Measurements from ENCODE around the gene NFATC1. TPM values are rescaled to one million over a fixed set of nuclear protein-coding genes. Genes with fewer than 3 reads are reported as not detected.

The NFATC1 gene
- total RNA-seq, 4 donors from 2014 or later, result 7.1 to 74.7 (median 28.4) TPM

DNA sequence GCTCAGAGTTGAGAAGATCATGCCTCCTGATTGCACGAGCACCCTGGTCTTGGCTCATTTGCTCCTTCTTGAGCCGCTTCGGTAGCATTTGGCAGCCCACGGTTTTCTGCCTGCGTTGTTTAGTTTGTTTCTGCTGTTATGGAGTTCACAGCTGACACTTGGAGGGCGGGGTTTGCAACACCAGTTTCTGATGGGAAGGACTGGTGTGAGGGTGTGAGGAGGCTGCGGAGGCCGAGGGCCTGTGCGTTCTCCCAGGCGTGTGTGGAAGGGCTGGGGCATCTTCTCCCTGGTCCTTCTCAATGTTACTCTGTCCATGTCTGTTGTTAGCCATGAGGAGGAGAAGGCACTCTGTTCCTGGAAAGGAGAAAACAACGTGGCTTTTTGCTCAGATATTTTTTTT lies 22.9 kb downstream of the NFATC1 start:
- ATAC-seq, result no peak
- DNase-seq, result no peak
- H3K4me1 ChIP-seq, result peaks cover 15 to 39% of the 10 kb centered on the region in 2 donors

DNA sequence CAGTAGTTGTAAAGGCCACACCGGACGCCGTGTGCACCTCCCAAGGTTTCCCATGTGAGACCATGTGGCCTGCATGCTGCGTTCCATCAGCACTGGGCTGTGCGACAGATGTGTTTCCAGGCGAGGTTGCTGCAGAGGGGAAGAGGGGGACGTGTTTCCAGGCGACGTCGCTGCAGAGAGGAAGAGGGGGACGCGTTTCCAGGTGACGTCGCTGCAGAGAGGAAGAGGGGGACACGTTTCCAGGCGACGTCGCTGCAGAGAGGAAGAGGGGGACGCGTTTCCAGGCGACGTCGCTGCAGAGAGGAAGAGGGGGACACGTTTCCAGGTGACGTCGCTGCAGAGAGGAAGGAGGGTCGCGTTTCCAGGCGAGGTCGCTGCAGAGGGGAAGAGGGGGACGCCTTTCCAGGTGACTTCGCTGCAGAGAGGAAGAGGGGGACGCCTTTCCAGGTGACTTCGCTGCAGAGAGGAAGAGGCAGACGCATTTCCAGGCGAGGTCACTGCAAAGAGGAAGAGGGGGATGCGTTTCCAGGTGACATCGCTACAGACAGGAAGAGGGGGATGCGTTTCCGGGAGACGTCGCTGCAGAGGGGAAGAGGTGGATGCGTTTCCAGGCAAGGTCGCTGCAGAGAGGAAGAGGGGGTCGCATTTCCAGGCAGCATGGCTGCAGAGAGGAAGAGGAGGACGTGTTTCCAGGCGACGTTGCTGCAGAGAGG lies 24.5 kb downstream of the NFATC1 start:
- H3K9me3 ChIP-seq, result no peaks in the 10 kb centered on the region
- H3K36me3 ChIP-seq, result peaks cover 0 to 8% of the 10 kb centered on the region in 2 donors
- DNase-seq, result no peak
- no peak overlapping the region for H3K4me3 ChIP-seq
- peaks cover 15 to 45% of the 10 kb centered on the region in 2 donors for H3K4me1 ChIP-seq
- intact Hi-C loops (cut with DNase I; ENCODE audit: low total_unique reads), result no loop called here
- in situ Hi-C loops (cut with MboI; ENCODE audit: low sequenced_read_pairs in 4 of 4), result no loop called here
- H3K27me3 ChIP-seq, result no peaks in the 10 kb centered on the region
- H3K27ac ChIP-seq, result no peak overlapping the region
- ATAC-seq, result no peak
- TF ChIP-seq, protein P1, sequence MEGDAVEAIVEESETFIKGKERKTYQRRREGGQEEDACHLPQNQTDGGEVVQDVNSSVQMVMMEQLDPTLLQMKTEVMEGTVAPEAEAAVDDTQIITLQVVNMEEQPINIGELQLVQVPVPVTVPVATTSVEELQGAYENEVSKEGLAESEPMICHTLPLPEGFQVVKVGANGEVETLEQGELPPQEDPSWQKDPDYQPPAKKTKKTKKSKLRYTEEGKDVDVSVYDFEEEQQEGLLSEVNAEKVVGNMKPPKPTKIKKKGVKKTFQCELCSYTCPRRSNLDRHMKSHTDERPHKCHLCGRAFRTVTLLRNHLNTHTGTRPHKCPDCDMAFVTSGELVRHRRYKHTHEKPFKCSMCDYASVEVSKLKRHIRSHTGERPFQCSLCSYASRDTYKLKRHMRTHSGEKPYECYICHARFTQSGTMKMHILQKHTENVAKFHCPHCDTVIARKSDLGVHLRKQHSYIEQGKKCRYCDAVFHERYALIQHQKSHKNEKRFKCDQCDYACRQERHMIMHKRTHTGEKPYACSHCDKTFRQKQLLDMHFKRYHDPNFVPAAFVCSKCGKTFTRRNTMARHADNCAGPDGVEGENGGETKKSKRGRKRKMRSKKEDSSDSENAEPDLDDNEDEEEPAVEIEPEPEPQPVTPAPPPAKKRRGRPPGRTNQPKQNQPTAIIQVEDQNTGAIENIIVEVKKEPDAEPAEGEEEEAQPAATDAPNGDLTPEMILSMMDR (IDR thresholded peaks at IDR 0.05 in 4 of 5, conservative IDR thresholded peaks at IDR 0.05 in 1 of 5), result no peak
- no peak for TF ChIP-seq POLR2A (IDR thresholded peaks at IDR 0.05)

More for the DNA sequence above, 22.9 kb downstream of the NFATC1 start:
- intact Hi-C loops (cut with DNase I; ENCODE audit: low total_unique reads) (no loop called here), in situ Hi-C loops (cut with MboI; ENCODE audit: low sequenced_read_pairs in 4 of 4) (no loop called here)
- peaks cover 0 to 10% of the 10 kb centered on the region in 2 donors for H3K36me3 ChIP-seq
- TF ChIP-seq, protein P1 (IDR thresholded peaks at IDR 0.05 in 4 of 5, conservative IDR thresholded peaks at IDR 0.05 in 1 of 5), result no peak
- TF ChIP-seq POLR2A (IDR thresholded peaks at IDR 0.05), result no peak
- no peak overlapping the region for H3K4me3 ChIP-seq
- H3K27me3 ChIP-seq, result no peaks in the 10 kb centered on the region
- H3K9me3 ChIP-seq, result no peaks in the 10 kb centered on the region
- H3K27ac ChIP-seq, result no peak overlapping the region

DNA sequence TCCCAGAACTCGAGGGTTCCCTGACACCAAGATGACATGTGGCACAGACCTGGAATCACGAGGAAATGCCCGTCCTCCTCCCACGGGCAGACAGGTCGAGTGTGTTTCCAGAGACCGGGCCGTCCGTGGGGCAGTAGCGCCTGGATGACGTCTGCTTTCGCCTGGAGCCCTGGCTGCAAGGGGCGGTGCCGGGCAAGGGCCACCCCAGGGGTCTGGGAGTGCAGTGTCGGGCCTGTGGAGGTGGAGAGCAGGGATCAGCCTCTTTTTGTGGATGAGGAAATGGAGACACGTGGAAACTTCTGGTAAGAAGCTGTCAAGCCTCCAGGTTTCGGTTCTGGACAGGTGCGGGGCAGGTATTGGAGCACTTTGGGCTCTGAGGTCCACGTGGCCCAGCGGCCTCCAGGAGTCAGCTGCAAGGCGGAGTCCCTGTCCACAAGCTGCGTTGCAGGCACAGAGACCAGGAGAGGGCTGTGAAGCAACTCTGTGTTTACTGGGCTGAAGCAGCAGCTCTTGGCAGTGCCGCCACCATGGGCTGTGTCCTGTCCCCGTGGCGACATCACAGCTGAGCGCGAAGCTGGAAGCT lies 25.6 kb downstream of the NFATC1 start:
- TF ChIP-seq, protein P1 (IDR thresholded peaks at IDR 0.05 in 4 of 5, conservative IDR thresholded peaks at IDR 0.05 in 1 of 5), result no peak
- no peak for TF ChIP-seq POLR2A (IDR thresholded peaks at IDR 0.05)
- DNase-seq, result peak in 1 of 2 donors; percentile 70
- ATAC-seq, result peak in 1 of 2 donors; percentile 75

DNA sequence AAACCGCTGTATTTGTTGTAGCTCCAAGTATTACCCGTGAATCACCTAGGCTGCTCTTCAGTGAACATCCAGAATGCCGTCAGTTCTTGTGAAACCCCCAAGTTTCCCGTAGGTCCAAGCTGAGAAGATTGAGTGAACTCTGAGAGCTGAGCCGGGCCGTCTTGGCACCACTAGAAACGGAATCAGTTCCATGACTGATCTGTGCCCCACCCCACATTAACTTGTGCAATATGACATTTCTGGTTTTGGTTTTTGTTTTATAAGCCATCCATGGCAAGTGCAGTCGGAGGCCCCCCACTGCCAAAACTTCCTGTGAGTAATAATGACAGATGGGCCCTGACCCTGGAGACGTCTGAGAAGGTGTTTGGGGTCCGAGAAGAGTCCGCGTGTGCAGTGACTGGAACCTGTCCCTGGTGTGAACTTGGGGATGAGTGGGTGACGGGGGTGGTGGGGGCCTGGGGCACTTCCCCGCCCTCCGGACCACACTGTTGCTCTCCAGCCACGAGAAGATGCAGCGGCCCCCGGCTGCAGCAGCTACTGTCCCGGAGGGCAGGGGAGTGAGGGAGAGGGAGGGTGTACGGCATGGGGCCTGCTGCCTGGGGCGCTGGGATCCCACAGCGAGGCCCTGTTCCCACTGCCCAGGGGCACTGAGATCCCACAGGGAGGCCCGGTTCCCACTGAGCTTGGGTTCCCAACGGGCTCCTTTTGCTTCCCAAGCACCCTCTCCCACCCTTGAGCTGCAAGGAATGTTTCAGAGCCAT lies 26.5 kb downstream of the NFATC1 start:
- intact Hi-C loops (cut with DNase I; ENCODE audit: low total_unique reads) (loop anchor here (2.0 kb wide), 1 partner anchor 17 kb away; no protein-coding TSS in a partner anchor), in situ Hi-C loops (cut with MboI; ENCODE audit: low sequenced_read_pairs in 4 of 4) (no loop called here)
- H3K4me1 ChIP-seq, result peaks cover 15 to 43% of the 10 kb centered on the region in 2 donors
- H3K36me3 ChIP-seq, result peaks cover 0 to 8% of the 10 kb centered on the region in 2 donors
- peak; percentile 59 to 64 for ATAC-seq
- no peaks in the 10 kb centered on the region for H3K27me3 ChIP-seq
- H3K27ac ChIP-seq, result peak overlapping the region in 1 of 4 donors; percentile 64
- TF ChIP-seq, protein P1 (IDR thresholded peaks at IDR 0.05 in 4 of 5, conservative IDR thresholded peaks at IDR 0.05 in 1 of 5), result no peak
- no peak for TF ChIP-seq POLR2A (IDR thresholded peaks at IDR 0.05)
- H3K9me3 ChIP-seq, result no peaks in the 10 kb centered on the region
- H3K4me3 ChIP-seq, result no peak overlapping the region
- peak in 1 of 2 donors; percentile 56 for DNase-seq

More for the DNA sequence above, 25.6 kb downstream of the NFATC1 start:
- peak overlapping the region in 1 of 4 donors; percentile 64 for H3K27ac ChIP-seq
- in situ Hi-C loops (cut with MboI; ENCODE audit: low sequenced_read_pairs in 4 of 4), result no loop called here
- intact Hi-C loops (cut with DNase I; ENCODE audit: low total_unique reads), result no loop called here
- no peaks in the 10 kb centered on the region for H3K9me3 ChIP-seq
- peaks cover 0 to 8% of the 10 kb centered on the region in 2 donors for H3K36me3 ChIP-seq
- peaks cover 15 to 40% of the 10 kb centered on the region in 2 donors for H3K4me1 ChIP-seq
- no peak overlapping the region for H3K4me3 ChIP-seq
- H3K27me3 ChIP-seq, result no peaks in the 10 kb centered on the region
